ENCODE data around the gene ANG.
"Not testable (repeated sequence)": the region's sequence is repeated elsewhere in the genome, so short reads cannot be mapped to it uniquely, and the experiment has no call there.

Gene ANG

GRCh38 chr14:20688167-20688839, at the start of gene ANG:
ANG (plus strand) TSS chr14:20688764; CDS start chr14:20693565, 4,801 bp downstream.
- DNase-seq (ENCODE audit: low spot score) = no peak
- TF ChIP-seq CTCF (IDR thresholded peaks at IDR 0.05; ENCODE audit: extremely low read depth, missing control alignments) = no peak

- no peak for DNase-seq (ENCODE audit: low spot score)
- TF ChIP-seq CTCF (IDR thresholded peaks at IDR 0.05; ENCODE audit: extremely low read depth, missing control alignments) = no peak
Measured at GRCh38 chr14:20641591-20641990, 47.0 kb upstream of the ANG start, which contains the start of gene OR6S1. OR6S1 (minus strand) TSS chr14:20641691; CDS start chr14:20641691, 0 bp downstream.

GRCh38 chr14:20642182-20642581, 46.4 kb upstream of the ANG start:
- no peak for DNase-seq (ENCODE audit: low spot score)
- TF ChIP-seq CTCF (IDR thresholded peaks at IDR 0.05; ENCODE audit: extremely low read depth, missing control alignments) = no peak

GRCh38 chr14:20642755-20643154, 45.8 kb upstream of the ANG start:
- DNase-seq (ENCODE audit: low spot score) = not testable (repeated sequence)

- TF ChIP-seq CTCF (IDR thresholded peaks at IDR 0.05; ENCODE audit: extremely low read depth, missing control alignments) = no peak
- DNase-seq (ENCODE audit: low spot score) = no peak
Measured at GRCh38 chr14:20644520-20644919, 44.0 kb upstream of the ANG start.

- DNase-seq (ENCODE audit: low spot score) = no peak
- TF ChIP-seq CTCF (IDR thresholded peaks at IDR 0.05; ENCODE audit: extremely low read depth, missing control alignments) = no peak
Measured at GRCh38 chr14:20645481-20645880, 43.1 kb upstream of the ANG start.

GRCh38 chr14:20652996-20653975, 35.3 kb upstream of the ANG start:
- TF ChIP-seq CTCF (IDR thresholded peaks at IDR 0.05; ENCODE audit: extremely low read depth, missing control alignments) = no peak
- DNase-seq (ENCODE audit: low spot score) = no peak

All from GM20000 (cell line).